DND-41 (cell line): ENCODE data around the gene GLCE.

Experiments
- ATAC-seq: fragments of 200-7000 bp; cut with Tn5 transposase; 3 replicates; pipeline ENCODE4 v1.9.1; 2021; ENCODE audit warnings: low read depth; ENCODE audit not compliant: insufficient read depth
- DNase-seq: peaks from one replicate; pipeline ENCODE4 v3.0.0-alpha.2; 2020
- H2AFZ ChIP-seq: 2 replicates; pipeline ENCODE4 v1.6.0; 2012; ENCODE audit warnings: low read depth, low read length
- H3K27ac ChIP-seq: 2 replicates; pipeline ENCODE4 v1.5.1; 2012; ENCODE audit warnings: low read length, inconsistent platforms
- H3K27me3 ChIP-seq: fragments of 200-600 bp; sonication (generic); 2 replicates; pipeline ENCODE4 v1.6.0; 2012; ENCODE audit warnings: low read length, mild to moderate bottlenecking, inconsistent platforms; ENCODE audit not compliant: insufficient read depth, poor library complexity
- H3K36me3 ChIP-seq: 2 replicates; pipeline ENCODE4 v1.5.1; 2012; ENCODE audit warnings: low read length, inconsistent platforms; ENCODE audit not compliant: insufficient read depth
- H3K4me1 ChIP-seq: 2 replicates; pipeline ENCODE4 v1.5.1; 2012; ENCODE audit warnings: mild to moderate bottlenecking, low read length; ENCODE audit not compliant: insufficient read depth
- H3K4me2 ChIP-seq: 2 replicates; pipeline ENCODE4 v1.6.0; 2012; ENCODE audit warnings: mild to moderate bottlenecking, moderate library complexity, low read length, inconsistent platforms; ENCODE audit not compliant: insufficient read depth
- H3K4me3 ChIP-seq, 2 experiments: fragments of 200-600 bp in 1 of 2; shearing (Covaris generic) in 1 of 2; 2 replicates each; pipeline ENCODE4 v1.5.1; 2012 to 2016; ENCODE audit warnings: inconsistent platforms in 2 of 2, low read length in 2 of 2, mild to moderate bottlenecking in 2 of 2, low read depth in 1 of 2, moderate library complexity in 1 of 2
- H3K79me2 ChIP-seq: 2 replicates; pipeline ENCODE4 v1.6.0; 2012; ENCODE audit warnings: low read length, inconsistent platforms; ENCODE audit not compliant: insufficient read depth
- H3K9ac ChIP-seq: 2 replicates; pipeline ENCODE4 v1.6.0; 2012; ENCODE audit warnings: low read depth, mild to moderate bottlenecking, inconsistent platforms, low read length, moderate library complexity
- H3K9me3 ChIP-seq: 2 replicates; pipeline ENCODE4 v1.5.1; 2012; ENCODE audit warnings: low read length, moderate library complexity, mild to moderate bottlenecking, inconsistent platforms; ENCODE audit not compliant: insufficient read depth, severe bottlenecking
- H4K20me1 ChIP-seq: 2 replicates; pipeline ENCODE4 v1.6.0; 2012; ENCODE audit warnings: low read length; ENCODE audit not compliant: insufficient read depth
- CTCF ChIP-seq: IDR thresholded peaks from 2 replicates; pipeline ENCODE4 v1.5.1; 2012; ENCODE audit warnings: borderline replicate concordance, low read length, moderate library complexity, mild to moderate bottlenecking; ENCODE audit not compliant: poor library complexity, severe bottlenecking; ENCODE audit errors: extremely low read depth
- EZH2 ChIP-seq: IDR thresholded peaks from 3 replicates; pipeline ENCODE4 v1.6.1; 2012; ENCODE audit warnings: borderline replicate concordance, low read depth, mild to moderate bottlenecking, moderate library complexity, low read length, inconsistent platforms; ENCODE audit not compliant: severe bottlenecking

GLCE gene

GRCh38 chr15:69119683-69120395, 40.6 kb upstream of the GLCE start:
- Histone ChIP-seq H3K9me3 (no peaks in the 10 kb centered on the region), H2AFZ (no peak overlapping the region), H3K27me3 (peaks cover 9% of the 10 kb centered on the region), H3K4me2 (no peak overlapping the region), H3K4me3 (no peak overlapping the region), H3K4me1 (no peaks in the 10 kb centered on the region), H4K20me1 (no peaks in the 10 kb centered on the region), H3K79me2 (no peaks in the 10 kb centered on the region), H3K9ac (no peak overlapping the region), H3K27ac (no peak overlapping the region), H3K36me3 (no peaks in the 10 kb centered on the region)
- ATAC-seq, result no peak
- no peak for TF ChIP-seq EZH2
- no peak for TF ChIP-seq CTCF
- no peak for DNase-seq

GRCh38 chr15:69120732-69121131, 39.7 kb upstream of the GLCE start:
- TF ChIP-seq CTCF (no peak), EZH2 (no peak)
- Histone ChIP-seq H3K4me1 (no peaks in the 10 kb centered on the region), H3K79me2 (no peaks in the 10 kb centered on the region), H3K9me3 (no peaks in the 10 kb centered on the region), H3K36me3 (no peaks in the 10 kb centered on the region), H3K27me3 (peaks cover 9% of the 10 kb centered on the region), H3K4me2 (no peak overlapping the region), H3K27ac (no peak overlapping the region), H2AFZ (no peak overlapping the region), H3K4me3 (no peak overlapping the region), H4K20me1 (no peaks in the 10 kb centered on the region), H3K9ac (no peak overlapping the region)
- DNase-seq (no peak), ATAC-seq (no peak)

GRCh38 chr15:69121198-69121828, 39.1 kb upstream of the GLCE start:
- DNase-seq, result no peak
- ATAC-seq, result no peak
- H3K4me2 ChIP-seq, result no peak overlapping the region
- no peak overlapping the region for H2AFZ ChIP-seq
- no peak overlapping the region for H3K9ac ChIP-seq
- no peak overlapping the region for H3K4me3 ChIP-seq
- H4K20me1 ChIP-seq, result no peaks in the 10 kb centered on the region
- TF ChIP-seq EZH2 (no peak), CTCF (no peak)
- no peaks in the 10 kb centered on the region for H3K36me3 ChIP-seq
- H3K27me3 ChIP-seq, result peaks cover 13% of the 10 kb centered on the region
- H3K79me2 ChIP-seq, result no peaks in the 10 kb centered on the region
- no peaks in the 10 kb centered on the region for H3K4me1 ChIP-seq
- H3K9me3 ChIP-seq, result no peaks in the 10 kb centered on the region
- no peak overlapping the region for H3K27ac ChIP-seq
